Measurements from ENCODE around the gene FAM200B. TPM values are rescaled to one million over a fixed set of nuclear protein-coding genes. Genes with fewer than 3 reads are reported as not detected.

FAM200B gene
- total and polyA plus RNA-seq, 2 donors from 2014 or later, result 44.0 to 115 TPM

GRCh38 chr4:15675356-15675755 lies 6.3 kb upstream of the FAM200B start:
- Histone ChIP-seq H3K9me3 (ENCODE audit: control insufficient read depth in 2 of 3, insufficient read depth in 1 of 3, low read length in 3 of 3) (no peaks in the 10 kb centered on the region), H3K9ac (ENCODE audit: low read length in 3 of 3) (no peak overlapping the region), H3K4me1 (ENCODE audit: control insufficient read depth in 2 of 3, insufficient read depth in 2 of 3, low read depth in 1 of 3, low read length in 3 of 3) (peaks cover 0 to 4% (median 0%) of the 10 kb centered on the region in 3 donors), H3K4me3 (ENCODE audit: low read length in 3 of 3) (no peak overlapping the region), H3K27ac (ENCODE audit: low read depth in 2 of 2, low read length in 2 of 2) (no peak overlapping the region), H3K27me3 (ENCODE audit: control insufficient read depth, insufficient read depth, low read length) (no peaks in the 10 kb centered on the region), H3K36me3 (ENCODE audit: control insufficient read depth in 2 of 3, insufficient read depth in 3 of 3, low read length in 3 of 3) (no peaks in the 10 kb centered on the region)
- FAIRE-seq, result no peak
- no peak for TF ChIP-seq CTCF (IDR thresholded peaks at IDR 0.05; ENCODE audit: borderline replicate concordance, extremely low read depth, insufficient read depth)
- intact Hi-C loops (cut with DNase I), result no loop called here
- no peak for DNase-seq

- Histone ChIP-seq H3K4me3 (ENCODE audit: low read length in 3 of 3) (no peak overlapping the region), H3K9ac (ENCODE audit: low read length in 3 of 3) (no peak overlapping the region), H3K36me3 (ENCODE audit: control insufficient read depth in 2 of 3, insufficient read depth in 3 of 3, low read length in 3 of 3) (no peaks in the 10 kb centered on the region), H3K27me3 (ENCODE audit: control insufficient read depth, insufficient read depth, low read length) (no peaks in the 10 kb centered on the region), H3K9me3 (ENCODE audit: control insufficient read depth in 2 of 3, insufficient read depth in 1 of 3, low read length in 3 of 3) (no peaks in the 10 kb centered on the region), H3K27ac (ENCODE audit: low read depth in 2 of 2, low read length in 2 of 2) (no peak overlapping the region), H3K4me1 (ENCODE audit: control insufficient read depth in 2 of 3, insufficient read depth in 2 of 3, low read depth in 1 of 3, low read length in 3 of 3) (peaks cover 0 to 4% (median 0%) of the 10 kb centered on the region in 3 donors)
- intact Hi-C loops (cut with DNase I), result no loop called here
- TF ChIP-seq CTCF (IDR thresholded peaks at IDR 0.05; ENCODE audit: borderline replicate concordance, extremely low read depth, insufficient read depth), result no peak
- DNase-seq (no peak), FAIRE-seq (no peak)
Measured at GRCh38 chr4:15676039-15676438, 5.6 kb upstream of the FAM200B start.

- Histone ChIP-seq H3K27me3 (ENCODE audit: control insufficient read depth, insufficient read depth, low read length) (no peaks in the 10 kb centered on the region), H3K27ac (ENCODE audit: low read depth in 2 of 2, low read length in 2 of 2) (no peak overlapping the region), H3K4me1 (ENCODE audit: control insufficient read depth in 2 of 3, insufficient read depth in 2 of 3, low read depth in 1 of 3, low read length in 3 of 3) (peaks cover 0 to 4% (median 0%) of the 10 kb centered on the region in 3 donors), H3K36me3 (ENCODE audit: control insufficient read depth in 2 of 3, insufficient read depth in 3 of 3, low read length in 3 of 3) (no peaks in the 10 kb centered on the region), H3K9ac (ENCODE audit: low read length in 3 of 3) (no peak overlapping the region), H3K9me3 (ENCODE audit: control insufficient read depth in 2 of 3, insufficient read depth in 1 of 3, low read length in 3 of 3) (no peaks in the 10 kb centered on the region), H3K4me3 (ENCODE audit: low read length in 3 of 3) (no peak overlapping the region)
- intact Hi-C loops (cut with DNase I), result no loop called here
- DNase-seq, result no peak
- no peak for FAIRE-seq
- no peak for TF ChIP-seq CTCF (IDR thresholded peaks at IDR 0.05; ENCODE audit: borderline replicate concordance, extremely low read depth, insufficient read depth)
Measured at GRCh38 chr4:15676899-15677298, 4.7 kb upstream of the FAM200B start.

GRCh38 chr4:15677507-15677988 lies 4.1 kb upstream of the FAM200B start:
- peak; percentile 65 for FAIRE-seq
- intact Hi-C loops (cut with DNase I), result no loop called here
- no peaks in the 10 kb centered on the region for H3K36me3 ChIP-seq (ENCODE audit: control insufficient read depth in 2 of 3, insufficient read depth in 3 of 3, low read length in 3 of 3)
- DNase-seq, result peak in 3 of 5 donors; percentile 14 to 80 (median 57)
- no peaks in the 10 kb centered on the region for H3K9me3 ChIP-seq (ENCODE audit: control insufficient read depth in 2 of 3, insufficient read depth in 1 of 3, low read length in 3 of 3)
- no peaks in the 10 kb centered on the region for H3K27me3 ChIP-seq (ENCODE audit: control insufficient read depth, insufficient read depth, low read length)
- peak overlapping the region in 1 of 3 donors; percentile 26 for H3K4me3 ChIP-seq (ENCODE audit: low read length in 3 of 3)
- peak overlapping the region; percentile 30 to 60 for H3K27ac ChIP-seq (ENCODE audit: low read depth in 2 of 2, low read length in 2 of 2)
- H3K4me1 ChIP-seq (ENCODE audit: control insufficient read depth in 2 of 3, insufficient read depth in 2 of 3, low read depth in 1 of 3, low read length in 3 of 3), result peaks cover 0 to 4% (median 0%) of the 10 kb centered on the region in 3 donors
- TF ChIP-seq CTCF (IDR thresholded peaks at IDR 0.05; ENCODE audit: borderline replicate concordance, extremely low read depth, insufficient read depth), result no peak
- H3K9ac ChIP-seq (ENCODE audit: low read length in 3 of 3), result no peak overlapping the region

Data from kidney (tissue), 14 donors.